ENCODE data around the gene ARHGAP32.

Gene ARHGAP32

GRCh38 chr11:128955636-128956035, 236.5 kb downstream of the ARHGAP32 start:
- TF ChIP-seq CTCF (IDR thresholded peaks at IDR 0.05; ENCODE audit: low read depth, low read length) = no peak
- H3K4me3 ChIP-seq (replicated peaks in 1 of 2; ENCODE audit: low read depth in 2 of 2, low read length in 2 of 2) = no peak overlapping the region
- no peak for DNase-seq (ENCODE audit: low read depth in 2 of 2)

- DNase-seq (ENCODE audit: low read depth in 2 of 2) = no peak
- no peak overlapping the region for H3K4me3 ChIP-seq (replicated peaks in 1 of 2; ENCODE audit: low read depth in 2 of 2, low read length in 2 of 2)
- TF ChIP-seq CTCF (IDR thresholded peaks at IDR 0.05; ENCODE audit: low read depth, low read length) = no peak
Measured at GRCh38 chr11:128953151-128953550, 239.0 kb downstream of the ARHGAP32 start.

DNA sequence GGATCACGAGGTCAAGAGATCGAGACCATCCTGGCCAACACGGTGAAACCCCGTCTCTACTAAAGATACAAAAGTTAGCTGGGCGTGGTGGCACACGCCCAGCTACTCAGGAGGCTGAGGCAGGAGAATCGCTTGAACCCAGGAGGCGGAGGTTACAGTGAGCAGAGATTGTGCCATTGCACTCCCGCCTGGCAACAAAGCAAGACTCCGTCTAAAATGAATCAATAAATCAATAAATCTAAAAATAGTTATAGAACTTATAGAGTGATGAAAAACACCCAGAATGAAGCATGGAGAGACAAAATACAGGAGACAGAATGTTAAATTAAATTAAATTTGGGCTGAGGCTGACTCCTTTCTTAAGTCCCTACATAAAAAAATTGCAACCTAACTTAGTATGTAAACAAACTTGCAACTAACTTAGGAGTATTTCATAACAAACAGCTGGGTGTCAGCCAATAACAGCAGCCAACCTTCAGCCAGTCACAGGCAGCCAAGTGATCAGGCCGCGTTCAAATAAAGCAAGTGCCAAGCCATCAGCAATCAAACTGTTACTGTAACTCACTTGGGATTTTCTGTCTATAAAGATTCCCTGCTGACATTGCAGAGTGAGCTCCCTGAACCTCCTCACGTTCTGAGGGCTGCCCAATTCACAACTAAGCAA, 242.2 kb downstream of the ARHGAP32 start:
- no peak overlapping the region for H3K4me3 ChIP-seq (replicated peaks in 1 of 2; ENCODE audit: low read depth in 2 of 2, low read length in 2 of 2)
- peak; percentile 25 to 30 for DNase-seq (ENCODE audit: low read depth in 2 of 2)
- TF ChIP-seq CTCF (IDR thresholded peaks at IDR 0.05; ENCODE audit: low read depth, low read length) = no peak

DNA sequence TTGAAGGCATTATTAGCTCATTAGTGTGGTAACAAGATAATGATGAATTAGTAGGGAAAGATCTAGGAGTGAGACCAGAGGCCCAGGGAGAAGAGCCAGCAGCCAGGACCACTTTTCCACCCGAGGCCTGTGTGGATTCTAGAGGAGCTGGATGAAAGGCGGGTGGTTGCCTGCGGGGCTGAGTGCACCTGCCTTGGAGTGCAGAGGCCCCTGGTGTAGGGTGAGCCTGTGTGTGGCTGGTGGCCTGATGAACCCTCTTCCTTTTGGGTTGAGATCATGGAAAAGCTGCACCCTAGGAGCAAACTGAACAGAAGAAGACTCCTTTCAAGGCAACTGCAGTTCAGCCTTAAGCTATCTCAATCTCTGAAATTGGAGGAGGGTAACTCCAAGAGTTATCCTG, 243.5 kb downstream of the ARHGAP32 start:
- no peak overlapping the region for H3K4me3 ChIP-seq (replicated peaks in 1 of 2; ENCODE audit: low read depth in 2 of 2, low read length in 2 of 2)
- TF ChIP-seq CTCF (IDR thresholded peaks at IDR 0.05; ENCODE audit: low read depth, low read length) = peak; percentile 9
- DNase-seq (ENCODE audit: low read depth in 2 of 2) = no peak

DNA sequence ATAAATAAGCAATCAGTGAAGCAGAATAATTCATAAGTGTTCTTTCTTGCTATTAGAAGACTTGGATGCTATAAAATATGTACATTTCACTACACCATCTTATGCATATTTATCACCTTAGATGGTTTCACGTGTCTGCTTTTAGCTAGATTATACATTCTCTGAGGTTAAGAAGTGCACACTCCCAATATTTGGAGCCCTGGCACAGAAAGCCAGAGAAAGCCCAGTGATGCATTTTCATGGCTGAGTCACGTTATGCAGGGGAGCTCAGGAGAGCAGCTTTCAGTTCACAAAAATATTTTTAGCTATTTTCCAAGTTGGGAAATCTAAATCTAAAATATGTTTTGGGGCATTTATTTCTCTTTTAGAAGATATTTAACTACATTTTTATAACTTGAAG, 244.4 kb downstream of the ARHGAP32 start:
- no peak overlapping the region for H3K4me3 ChIP-seq (replicated peaks in 1 of 2; ENCODE audit: low read depth in 2 of 2, low read length in 2 of 2)
- TF ChIP-seq CTCF (IDR thresholded peaks at IDR 0.05; ENCODE audit: low read depth, low read length) = no peak

GRCh38 chr11:128946648-128947047, 245.5 kb downstream of the ARHGAP32 start:
- TF ChIP-seq CTCF (IDR thresholded peaks at IDR 0.05; ENCODE audit: low read depth, low read length) = no peak
- DNase-seq (ENCODE audit: low read depth in 2 of 2) = no peak
- H3K4me3 ChIP-seq (replicated peaks in 1 of 2; ENCODE audit: low read depth in 2 of 2, low read length in 2 of 2) = no peak overlapping the region

More for the DNA sequence above, 244.4 kb downstream of the ARHGAP32 start:
- no peak for DNase-seq (ENCODE audit: low read depth in 2 of 2)
